Testis (tissue), 2 donors: ENCODE measurements around the gene GRM2.

Experiments
- CTCF ChIP-seq, 3 experiments: fragments of 450-650 bp in 2 of 3; fragments of 200-600 bp in 1 of 3; sonication (generic) in 1 of 3; IDR thresholded peaks; one replicate each; pipeline ENCODE4 v1.5.1; 2016 to 2019; ENCODE audit warnings: antibody characterized with exemption in 3 of 3, mild to moderate bottlenecking in 2 of 3, moderate library complexity in 1 of 3
- POLR2A ChIP-seq: fragments of 450-650 bp; IDR thresholded peaks from one replicate; pipeline ENCODE4 v1.6.1; 2017; ENCODE audit warnings: antibody characterized with exemption, mild to moderate bottlenecking, moderate library complexity

- no peak for TF ChIP-seq CTCF (IDR thresholded peaks at IDR 0.05)
- TF ChIP-seq POLR2A, result no peak
Observed at GRCh38 chr3:51710631-51711351, 3.9 kb downstream of the GRM2 start.
